Testis (tissue), 3 donors: ENCODE results near the gene SIK2. TPM values are rescaled to one million over a fixed set of nuclear protein-coding genes. Genes with fewer than 3 reads are reported as not detected.

Experiments used
- DNase-seq: peaks from one replicate; pipeline ENCODE4 v3.0.0-alpha.2; 2019
- H3K27ac ChIP-seq, 2 donors: fragments of 200-600 bp; sonication (generic); one replicate each; pipeline ENCODE4 v1.5.1; 2019
- H3K27me3 ChIP-seq: fragments of 200-600 bp; sonication (generic); one replicate; pipeline ENCODE4 v1.5.1; 2019
- H3K36me3 ChIP-seq: fragments of 200-600 bp; sonication (generic); one replicate; pipeline ENCODE4 v1.5.1; 2017; ENCODE audit warnings: low read depth; ENCODE audit errors: missing control alignments
- H3K4me1 ChIP-seq: fragments of 200-600 bp; sonication (generic); one replicate; pipeline ENCODE4 v1.5.1; 2019
- H3K4me3 ChIP-seq, 2 donors: fragments of 200-600 bp; sonication (generic); one replicate each; pipeline ENCODE4 v1.5.1; 2017 to 2019
- H3K9me3 ChIP-seq: fragments of 200-600 bp; sonication (generic); one replicate; pipeline ENCODE4 v1.5.1; 2017
- POLR2A ChIP-seq: fragments of 450-650 bp; IDR thresholded peaks from one replicate; pipeline ENCODE4 v1.6.1; 2017; ENCODE audit warnings: antibody characterized with exemption, mild to moderate bottlenecking, moderate library complexity
- WGBS, 2 donors: methylation state at CpG; one replicate each; pipeline ENCODE4 v1.1.5; 2018; 5-methylcytosine and 5-hydroxymethylcytosine counted together
- intact Hi-C: fragments of 100-400 bp; cut with DNase I; formaldehyde crosslinking; loops from one replicate; pipeline ENCODE4 v1.15.1; 2023; ENCODE audit warnings: low total_unique reads
- polyA plus RNA-seq: library from polyadenylated mRNA; stranded (reverse); fragments of 350-450 nt; fragmentation: Illumina TruSeq; extraction: RNeasy Lipid Tissue Mini Kit (QIAGEN cat#74804); gene quantifications from one replicate; pipeline ENCODE4 v1.2.3, GENCODE V29; 2014; ENCODE audit warnings: low read depth, low replicate concordance; ENCODE audit not compliant: insufficient read depth
- total RNA-seq, 2 donors: library from RNA; depleted of rRNA; stranded (reverse); fragments of >200 nt; gene quantifications; one replicate each; pipeline ENCODE4 v1.2.3, GENCODE V29; 2016
- TF ChIP-seq, protein P1 (sequence below), 3 experiments: fragments of 450-650 bp in 2 of 3; fragments of 200-600 bp in 1 of 3; sonication (generic) in 1 of 3; IDR thresholded peaks; one replicate each; pipeline ENCODE4 v1.5.1; 2016 to 2019; ENCODE audit warnings: antibody characterized with exemption in 3 of 3, mild to moderate bottlenecking in 2 of 3, moderate library complexity in 1 of 3

The SIK2 gene
- total and polyA plus RNA-seq, 3 donors from 2014 or later = 7.6 to 9.8 (median 8.9) TPM

DNA sequence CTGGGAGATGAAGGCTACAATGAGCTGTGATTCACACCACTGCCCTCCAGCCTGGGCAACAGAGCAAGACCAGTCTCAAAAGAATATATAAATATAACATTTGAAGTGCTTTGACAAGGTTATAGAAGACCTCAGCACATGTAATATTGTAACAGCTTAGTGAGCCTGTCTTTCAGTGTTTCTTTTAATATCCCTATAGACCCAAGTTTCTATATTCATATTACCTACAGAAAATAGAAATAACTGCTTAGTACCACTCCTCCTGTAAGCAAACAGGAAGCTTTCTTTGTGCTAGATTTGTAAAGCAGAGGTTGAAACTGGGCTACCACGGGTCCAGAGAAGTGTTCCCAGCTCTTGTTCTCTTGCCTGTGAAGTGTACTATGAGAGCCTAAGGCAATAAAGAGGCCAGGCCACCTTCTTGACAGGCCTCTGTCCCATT, 95.7 kb downstream of the SIK2 start:
- H3K9me3 ChIP-seq = no peaks in the 10 kb centered on the region
- no peaks in the 10 kb centered on the region for H3K4me1 ChIP-seq
- no peak for DNase-seq
- H3K4me3 ChIP-seq = no peak overlapping the region
- no peaks in the 10 kb centered on the region for H3K36me3 ChIP-seq
- TF ChIP-seq, protein P1, sequence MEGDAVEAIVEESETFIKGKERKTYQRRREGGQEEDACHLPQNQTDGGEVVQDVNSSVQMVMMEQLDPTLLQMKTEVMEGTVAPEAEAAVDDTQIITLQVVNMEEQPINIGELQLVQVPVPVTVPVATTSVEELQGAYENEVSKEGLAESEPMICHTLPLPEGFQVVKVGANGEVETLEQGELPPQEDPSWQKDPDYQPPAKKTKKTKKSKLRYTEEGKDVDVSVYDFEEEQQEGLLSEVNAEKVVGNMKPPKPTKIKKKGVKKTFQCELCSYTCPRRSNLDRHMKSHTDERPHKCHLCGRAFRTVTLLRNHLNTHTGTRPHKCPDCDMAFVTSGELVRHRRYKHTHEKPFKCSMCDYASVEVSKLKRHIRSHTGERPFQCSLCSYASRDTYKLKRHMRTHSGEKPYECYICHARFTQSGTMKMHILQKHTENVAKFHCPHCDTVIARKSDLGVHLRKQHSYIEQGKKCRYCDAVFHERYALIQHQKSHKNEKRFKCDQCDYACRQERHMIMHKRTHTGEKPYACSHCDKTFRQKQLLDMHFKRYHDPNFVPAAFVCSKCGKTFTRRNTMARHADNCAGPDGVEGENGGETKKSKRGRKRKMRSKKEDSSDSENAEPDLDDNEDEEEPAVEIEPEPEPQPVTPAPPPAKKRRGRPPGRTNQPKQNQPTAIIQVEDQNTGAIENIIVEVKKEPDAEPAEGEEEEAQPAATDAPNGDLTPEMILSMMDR (IDR thresholded peaks at IDR 0.05) = no peak
- no peak for TF ChIP-seq POLR2A
- 69 to 84% methylated on average over 1 of the region's 1 CpG for WGBS, 2 donors
- no peak overlapping the region for H3K27ac ChIP-seq
- intact Hi-C loops = no loop called here
- H3K27me3 ChIP-seq = no peaks in the 10 kb centered on the region

- intact Hi-C loops = no loop called here
- TF ChIP-seq POLR2A = no peak
- TF ChIP-seq, protein P1 (IDR thresholded peaks at IDR 0.05) = no peak
- Histone ChIP-seq H3K4me1 (no peaks in the 10 kb centered on the region), H3K36me3 (no peaks in the 10 kb centered on the region), H3K27ac (no peak overlapping the region), H3K4me3 (no peak overlapping the region), H3K9me3 (no peaks in the 10 kb centered on the region), H3K27me3 (no peaks in the 10 kb centered on the region)
- WGBS, 2 donors = 66 to 70% methylated on average over 3 of the region's 3 CpGs
- DNase-seq = no peak
Measured at GRCh38 chr11:111698852-111699559, 96.8 kb downstream of the SIK2 start.

GRCh38 chr11:111699579-111700156, 97.4 kb downstream of the SIK2 start:
- no peaks in the 10 kb centered on the region for H3K36me3 ChIP-seq
- intact Hi-C loops = no loop called here
- H3K27ac ChIP-seq = no peak overlapping the region
- H3K27me3 ChIP-seq = no peaks in the 10 kb centered on the region
- H3K4me3 ChIP-seq = no peak overlapping the region
- 79 to 80% methylated on average over 1 of the region's 1 CpG for WGBS, 2 donors
- H3K4me1 ChIP-seq = no peaks in the 10 kb centered on the region
- TF ChIP-seq, protein P1 (IDR thresholded peaks at IDR 0.05) = no peak
- no peak for TF ChIP-seq POLR2A
- no peaks in the 10 kb centered on the region for H3K9me3 ChIP-seq
- no peak for DNase-seq

DNA sequence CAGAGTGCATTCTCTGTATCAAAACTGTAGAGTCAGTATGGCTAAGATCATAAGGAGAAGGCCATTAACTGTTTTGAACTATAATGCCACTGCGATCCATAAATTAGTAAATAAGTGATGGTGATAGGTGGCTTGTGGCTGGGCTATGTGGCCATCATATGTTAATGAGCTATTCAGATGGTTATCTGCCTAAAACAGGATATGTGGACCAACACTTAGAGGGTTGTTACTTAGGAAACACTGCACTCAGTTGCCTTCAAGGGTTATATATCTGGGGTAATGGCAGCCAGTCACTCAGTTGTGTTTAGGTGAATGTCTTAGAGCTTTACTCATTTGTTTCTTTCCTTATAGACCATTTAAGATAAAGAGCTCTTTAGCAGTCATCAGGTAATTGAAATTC, 97.9 kb downstream of the SIK2 start:
- intact Hi-C loops = no loop called here
- TF ChIP-seq POLR2A = no peak
- TF ChIP-seq, protein P1 (IDR thresholded peaks at IDR 0.05) = no peak
- Histone ChIP-seq H3K4me3 (no peak overlapping the region), H3K27me3 (no peaks in the 10 kb centered on the region), H3K36me3 (no peaks in the 10 kb centered on the region), H3K9me3 (no peaks in the 10 kb centered on the region), H3K27ac (no peak overlapping the region), H3K4me1 (no peaks in the 10 kb centered on the region)
- no peak for DNase-seq
- WGBS, 2 donors = 95 to 97% methylated on average over 1 of the region's 1 CpG

GRCh38 chr11:111702623-111703022, 100.4 kb downstream of the SIK2 start:
- Histone ChIP-seq H3K27me3 (no peaks in the 10 kb centered on the region), H3K4me3 (no peak overlapping the region), H3K27ac (no peak overlapping the region), H3K4me1 (no peaks in the 10 kb centered on the region), H3K36me3 (no peaks in the 10 kb centered on the region), H3K9me3 (no peaks in the 10 kb centered on the region)
- DNase-seq = no peak
- intact Hi-C loops = no loop called here
- TF ChIP-seq POLR2A = no peak
- TF ChIP-seq, protein P1 (IDR thresholded peaks at IDR 0.05) = no peak
- 88% methylated on average over 5 of the region's 5 CpGs for WGBS, 2 donors
